ENCODE measurements around the gene KLF5. TPM values are rescaled to one million over a fixed set of nuclear protein-coding genes. Genes with fewer than 3 reads are reported as not detected.

KLF5 gene
- total and polyA plus RNA-seq, 5 donors, result 0.54 to 0.83 (median 0.74) TPM

DNA sequence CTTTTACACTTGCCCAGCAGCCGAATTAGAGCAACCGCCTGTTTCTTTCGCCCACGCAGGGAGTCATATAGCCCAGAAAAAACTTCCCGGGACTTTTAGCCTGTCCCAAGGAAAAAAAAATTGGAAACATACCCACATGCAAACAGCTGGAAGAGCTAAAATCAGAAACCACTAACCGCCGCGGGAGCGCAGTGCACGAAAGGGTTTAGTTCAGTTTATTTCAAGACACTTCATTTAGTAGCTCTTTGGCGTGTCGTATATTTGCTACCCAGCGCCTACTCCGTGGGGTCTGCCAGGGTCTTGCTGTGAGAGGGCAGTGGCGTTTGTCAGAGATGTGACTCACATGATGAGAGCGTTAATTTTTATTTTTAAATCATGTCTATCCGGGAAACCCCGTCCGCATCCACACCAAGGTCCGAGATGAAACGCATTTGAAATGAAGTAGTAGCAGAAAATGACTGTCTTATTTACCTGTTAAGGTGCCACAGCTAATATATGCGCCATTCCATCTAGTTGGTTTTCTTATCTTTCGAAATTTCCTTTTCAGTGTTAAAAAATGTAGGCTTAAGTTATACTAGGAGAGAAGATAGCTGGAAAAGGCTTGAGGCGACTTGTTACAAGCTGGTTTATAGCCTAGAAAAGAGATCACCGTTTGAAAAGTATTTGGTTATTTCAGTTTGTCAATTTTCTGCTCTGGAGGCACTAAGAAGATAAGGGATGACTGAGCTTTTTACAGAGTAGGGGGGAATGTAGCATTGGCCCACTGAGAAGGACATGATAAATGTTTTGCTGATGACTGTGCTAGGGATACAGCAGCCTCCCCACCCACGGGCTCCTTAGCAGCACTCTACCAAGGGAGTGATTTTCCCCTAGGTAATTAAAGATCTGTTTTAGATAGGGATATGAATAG lies 1.7 kb downstream of the KLF5 start:
- intact Hi-C loops (cut with DNase I), result no loop called here
- H3K27me3 ChIP-seq (ENCODE audit: control insufficient read depth, insufficient read depth), result no peaks in the 10 kb centered on the region
- WGBS, result 13% methylated on average over 26 of the region's 26 CpGs
- H3K9me3 ChIP-seq (ENCODE audit: control insufficient read depth, low read length), result no peaks in the 10 kb centered on the region
- H3K4me1 ChIP-seq (ENCODE audit: control insufficient read depth, insufficient read depth, low read length), result no peaks in the 10 kb centered on the region
- DNase-seq, result peak in 2 of 3 donors; percentile 16 to 54
- no peak overlapping the region for H3K27ac ChIP-seq (ENCODE audit: low read length)
- no peak for ATAC-seq
- H3K4me3 ChIP-seq (ENCODE audit: low read length), result peak overlapping the region; percentile 74

DNA sequence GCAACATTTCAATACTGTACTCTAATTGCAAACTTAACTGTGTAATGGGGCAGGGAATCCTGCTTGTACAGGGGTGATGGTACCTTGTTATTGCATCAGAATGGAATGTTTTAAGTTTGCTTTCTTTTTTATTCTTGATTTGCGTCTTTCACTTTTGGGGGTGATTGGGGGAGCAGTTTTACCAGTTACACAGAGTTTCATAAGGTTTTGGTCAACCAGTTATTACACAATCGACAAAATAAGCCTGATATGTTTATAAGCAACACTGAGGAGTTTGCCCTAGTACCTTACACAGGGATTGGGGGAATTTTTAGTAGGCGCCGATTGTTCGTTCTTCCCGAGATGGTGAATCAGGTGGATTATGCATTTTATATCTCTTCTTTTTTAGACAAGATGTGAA lies 2.7 kb downstream of the KLF5 start:
- DNase-seq (no peak), ATAC-seq (no peak)
- Histone ChIP-seq H3K4me3 (ENCODE audit: low read length) (no peak overlapping the region), H3K4me1 (ENCODE audit: control insufficient read depth, insufficient read depth, low read length) (no peaks in the 10 kb centered on the region), H3K27ac (ENCODE audit: low read length) (no peak overlapping the region), H3K9me3 (ENCODE audit: control insufficient read depth, low read length) (no peaks in the 10 kb centered on the region), H3K27me3 (ENCODE audit: control insufficient read depth, insufficient read depth) (no peaks in the 10 kb centered on the region)
- WGBS, result 91% methylated on average over 6 of the region's 6 CpGs
- intact Hi-C loops (cut with DNase I), result no loop called here

DNA sequence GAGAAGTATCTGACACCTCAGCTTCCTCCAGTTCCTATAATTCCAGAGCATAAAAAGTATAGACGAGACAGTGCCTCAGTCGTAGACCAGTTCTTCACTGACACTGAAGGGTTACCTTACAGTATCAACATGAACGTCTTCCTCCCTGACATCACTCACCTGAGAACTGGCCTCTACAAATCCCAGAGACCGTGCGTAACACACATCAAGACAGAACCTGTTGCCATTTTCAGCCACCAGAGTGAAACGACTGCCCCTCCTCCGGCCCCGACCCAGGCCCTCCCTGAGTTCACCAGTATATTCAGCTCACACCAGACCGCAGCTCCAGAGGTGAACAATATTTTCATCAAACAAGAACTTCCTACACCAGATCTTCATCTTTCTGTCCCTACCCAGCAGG lies 3.1 kb downstream of the KLF5 start:
- H3K27ac ChIP-seq (ENCODE audit: low read length), result no peak overlapping the region
- no peaks in the 10 kb centered on the region for H3K9me3 ChIP-seq (ENCODE audit: control insufficient read depth, low read length)
- ATAC-seq (no peak), DNase-seq (no peak)
- intact Hi-C loops (cut with DNase I), result no loop called here
- no peaks in the 10 kb centered on the region for H3K27me3 ChIP-seq (ENCODE audit: control insufficient read depth, insufficient read depth)
- no peak overlapping the region for H3K4me3 ChIP-seq (ENCODE audit: low read length)
- 85% methylated on average over 9 of the region's 9 CpGs for WGBS
- no peaks in the 10 kb centered on the region for H3K4me1 ChIP-seq (ENCODE audit: control insufficient read depth, insufficient read depth, low read length)

DNA sequence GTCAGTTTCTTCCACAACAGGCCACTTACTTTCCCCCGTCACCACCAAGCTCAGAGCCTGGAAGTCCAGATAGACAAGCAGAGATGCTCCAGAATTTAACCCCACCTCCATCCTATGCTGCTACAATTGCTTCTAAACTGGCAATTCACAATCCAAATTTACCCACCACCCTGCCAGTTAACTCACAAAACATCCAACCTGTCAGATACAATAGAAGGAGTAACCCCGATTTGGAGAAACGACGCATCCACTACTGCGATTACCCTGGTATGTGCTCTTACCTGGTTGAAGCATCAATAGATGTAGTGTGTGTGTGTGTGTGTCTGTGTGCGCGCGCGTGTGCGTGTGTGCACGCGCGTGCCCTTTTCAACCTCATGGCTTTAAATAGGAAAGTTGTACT lies 3.7 kb downstream of the KLF5 start:
- H3K4me1 ChIP-seq (ENCODE audit: control insufficient read depth, insufficient read depth, low read length), result no peaks in the 10 kb centered on the region
- H3K4me3 ChIP-seq (ENCODE audit: low read length), result no peak overlapping the region
- 96% methylated on average over 13 of the region's 13 CpGs for WGBS
- intact Hi-C loops (cut with DNase I), result no loop called here
- ATAC-seq (no peak), DNase-seq (no peak)
- H3K9me3 ChIP-seq (ENCODE audit: control insufficient read depth, low read length), result no peaks in the 10 kb centered on the region
- no peak overlapping the region for H3K27ac ChIP-seq (ENCODE audit: low read length)
- no peaks in the 10 kb centered on the region for H3K27me3 ChIP-seq (ENCODE audit: control insufficient read depth, insufficient read depth)

DNA sequence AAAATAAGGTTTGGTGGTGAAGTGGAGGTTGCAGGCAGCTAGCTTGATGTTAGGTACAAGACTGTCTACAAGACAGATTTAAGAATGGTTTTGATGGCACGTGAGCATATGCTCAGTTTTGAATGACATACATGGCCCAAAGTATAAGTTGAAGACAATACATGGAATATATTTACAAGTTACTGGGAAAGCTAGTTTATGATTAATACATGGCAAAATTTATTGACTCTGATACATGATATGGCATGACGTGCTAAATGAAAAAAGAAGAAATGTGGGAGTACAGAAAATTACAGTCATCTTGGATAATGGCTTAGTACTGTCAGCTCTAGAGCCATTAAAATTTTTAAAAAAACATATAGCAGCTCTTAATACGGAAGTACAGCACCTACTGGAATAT lies 4.4 kb downstream of the KLF5 start:
- Histone ChIP-seq H3K27me3 (ENCODE audit: control insufficient read depth, insufficient read depth) (no peaks in the 10 kb centered on the region), H3K4me1 (ENCODE audit: control insufficient read depth, insufficient read depth, low read length) (no peaks in the 10 kb centered on the region), H3K9me3 (ENCODE audit: control insufficient read depth, low read length) (no peaks in the 10 kb centered on the region), H3K27ac (ENCODE audit: low read length) (no peak overlapping the region), H3K4me3 (ENCODE audit: low read length) (no peak overlapping the region)
- intact Hi-C loops (cut with DNase I), result no loop called here
- DNase-seq, result no peak
- WGBS, result 91% methylated on average over 3 of the region's 3 CpGs
- no peak for ATAC-seq

DNA sequence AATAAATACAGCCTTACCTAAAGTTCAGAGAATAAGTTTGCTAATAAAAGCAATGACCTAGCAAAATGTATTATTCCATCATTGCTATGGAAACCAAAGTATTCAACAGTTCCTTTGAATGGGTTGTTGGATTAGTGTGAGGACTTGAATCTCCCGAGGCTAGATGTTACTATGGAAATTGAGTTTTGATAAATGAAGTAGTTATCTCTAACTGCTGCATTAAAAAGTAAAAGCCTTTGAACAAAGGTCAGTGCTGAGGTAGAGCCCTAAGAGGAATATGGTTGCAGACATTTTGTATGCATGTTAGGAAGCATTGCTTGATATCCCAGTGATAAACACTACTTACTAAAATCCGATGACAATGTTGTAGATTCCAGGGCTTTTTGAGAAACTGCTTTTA lies 6.2 kb downstream of the KLF5 start:
- WGBS, result 56% methylated on average over 2 of the region's 2 CpGs
- Histone ChIP-seq H3K4me3 (ENCODE audit: low read length) (no peak overlapping the region), H3K9me3 (ENCODE audit: control insufficient read depth, low read length) (no peaks in the 10 kb centered on the region), H3K27ac (ENCODE audit: low read length) (no peak overlapping the region), H3K27me3 (ENCODE audit: control insufficient read depth, insufficient read depth) (no peaks in the 10 kb centered on the region), H3K4me1 (ENCODE audit: control insufficient read depth, insufficient read depth, low read length) (no peaks in the 10 kb centered on the region)
- ATAC-seq (no peak), DNase-seq (no peak)
- intact Hi-C loops (cut with DNase I), result no loop called here

DNA sequence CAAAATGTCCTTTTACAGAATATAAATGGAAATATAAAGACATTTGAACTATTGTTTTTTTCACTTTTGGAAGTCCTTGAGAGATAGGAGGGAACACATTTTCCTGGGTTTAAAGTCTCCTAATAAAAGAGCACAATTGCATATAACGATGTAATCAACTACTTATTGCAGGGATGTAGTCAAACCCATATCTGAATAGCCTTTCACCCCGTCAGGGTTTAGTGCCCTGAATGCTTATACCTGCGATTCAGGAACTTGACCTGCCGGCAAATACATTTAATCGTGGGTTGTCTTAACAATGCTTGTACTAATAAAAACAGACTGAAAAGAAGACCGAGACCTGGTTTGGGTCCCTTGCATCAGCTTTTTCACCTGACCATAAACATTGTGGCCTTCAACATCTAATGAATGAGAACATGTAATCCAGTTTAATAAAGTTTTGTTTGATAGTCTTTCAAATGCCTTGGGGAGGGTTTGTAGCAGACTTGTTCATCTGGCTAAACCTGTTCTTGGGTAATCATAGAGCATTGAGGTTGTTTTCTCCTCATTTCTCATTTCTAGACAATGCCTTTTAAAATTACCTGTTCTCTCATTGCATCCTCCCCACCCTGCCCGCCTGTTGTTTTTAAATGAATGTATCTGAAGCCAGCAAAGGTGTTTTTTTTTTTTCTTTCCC lies 7.0 kb downstream of the KLF5 start:
- WGBS, result 92% methylated on average over 7 of the region's 7 CpGs
- ATAC-seq (no peak), DNase-seq (no peak)
- no peaks in the 10 kb centered on the region for H3K4me1 ChIP-seq (ENCODE audit: control insufficient read depth, insufficient read depth, low read length)
- H3K27me3 ChIP-seq (ENCODE audit: control insufficient read depth, insufficient read depth), result no peaks in the 10 kb centered on the region
- H3K9me3 ChIP-seq (ENCODE audit: control insufficient read depth, low read length), result no peaks in the 10 kb centered on the region
- intact Hi-C loops (cut with DNase I), result no loop called here
- no peak overlapping the region for H3K27ac ChIP-seq (ENCODE audit: low read length)
- H3K4me3 ChIP-seq (ENCODE audit: low read length), result no peak overlapping the region

DNA sequence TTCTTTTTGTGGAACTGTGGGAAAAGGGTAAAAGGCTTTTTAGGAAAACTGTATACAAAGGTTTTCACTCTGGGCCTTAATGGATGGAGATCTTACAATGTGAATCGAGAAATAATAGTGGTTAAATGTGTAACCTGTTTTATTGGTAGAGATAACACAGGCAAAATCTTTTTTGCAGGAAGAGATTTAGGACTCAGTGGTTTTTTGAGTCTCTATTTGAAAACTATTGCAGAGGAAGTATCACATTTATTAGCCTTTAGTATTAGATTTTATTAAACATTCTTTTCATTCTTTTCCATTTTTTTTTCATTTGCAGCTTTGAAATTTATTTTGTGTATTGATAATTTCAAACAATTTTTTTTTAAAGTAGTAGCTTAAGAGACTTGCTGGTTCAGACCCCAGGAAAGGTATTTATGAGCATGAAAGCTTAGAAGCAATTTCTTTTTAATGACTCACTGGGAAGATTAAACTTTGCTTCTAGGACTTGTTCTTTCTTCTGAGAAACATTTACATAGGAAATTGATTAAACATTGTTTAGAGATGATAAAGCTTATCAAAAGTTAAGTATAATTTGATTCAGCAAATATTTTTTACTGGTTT lies 10.5 kb downstream of the KLF5 start:
- WGBS, result 88% methylated on average over 1 of the region's 1 CpG

DNA sequence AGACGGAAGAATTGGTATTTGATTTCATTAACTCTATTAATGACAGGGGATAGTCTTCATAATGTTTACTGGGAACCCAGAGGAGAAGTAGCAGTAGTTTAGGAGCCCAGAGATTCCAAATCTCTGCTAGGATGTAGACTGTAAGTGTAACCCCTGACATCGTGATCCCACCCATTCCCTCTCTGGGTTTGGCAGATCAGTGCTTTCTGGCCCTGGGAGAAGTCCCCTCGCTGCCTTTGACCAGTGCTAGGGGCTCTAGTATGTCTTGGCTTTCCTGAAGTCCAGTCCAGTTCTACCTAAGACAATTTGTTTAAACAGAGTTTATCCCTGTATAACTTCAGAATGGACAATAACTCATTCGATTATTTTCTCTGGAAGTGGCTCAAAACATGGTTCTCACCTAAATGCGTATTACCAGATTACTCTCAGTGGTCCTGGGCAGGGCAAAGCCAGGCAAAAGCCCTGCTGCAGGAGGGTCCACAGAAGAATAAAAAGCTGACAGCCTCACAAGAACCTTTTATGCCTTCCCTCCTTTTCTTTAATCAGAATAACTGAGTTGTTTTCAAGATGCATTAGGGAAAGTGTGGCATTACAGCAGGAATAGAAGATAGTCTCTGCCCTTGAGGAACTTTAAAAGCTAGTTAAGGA lies 11.8 kb downstream of the KLF5 start:
- no peak overlapping the region for H3K4me3 ChIP-seq (ENCODE audit: low read length)
- ATAC-seq (no peak), DNase-seq (no peak)
- no peaks in the 10 kb centered on the region for H3K27me3 ChIP-seq (ENCODE audit: control insufficient read depth, insufficient read depth)
- no peaks in the 10 kb centered on the region for H3K4me1 ChIP-seq (ENCODE audit: control insufficient read depth, insufficient read depth, low read length)
- WGBS, result 93% methylated on average over 5 of the region's 5 CpGs
- H3K9me3 ChIP-seq (ENCODE audit: control insufficient read depth, low read length), result no peaks in the 10 kb centered on the region
- intact Hi-C loops (cut with DNase I), result no loop called here
- no peak overlapping the region for H3K27ac ChIP-seq (ENCODE audit: low read length)

More for the DNA sequence above, 10.5 kb downstream of the KLF5 start:
- Histone ChIP-seq H3K9me3 (ENCODE audit: control insufficient read depth, low read length) (no peaks in the 10 kb centered on the region), H3K27me3 (ENCODE audit: control insufficient read depth, insufficient read depth) (no peaks in the 10 kb centered on the region), H3K27ac (ENCODE audit: low read length) (no peak overlapping the region), H3K4me1 (ENCODE audit: control insufficient read depth, insufficient read depth, low read length) (no peaks in the 10 kb centered on the region), H3K4me3 (ENCODE audit: low read length) (no peak overlapping the region)
- intact Hi-C loops (cut with DNase I), result no loop called here
- DNase-seq (no peak), ATAC-seq (no peak)

DNA sequence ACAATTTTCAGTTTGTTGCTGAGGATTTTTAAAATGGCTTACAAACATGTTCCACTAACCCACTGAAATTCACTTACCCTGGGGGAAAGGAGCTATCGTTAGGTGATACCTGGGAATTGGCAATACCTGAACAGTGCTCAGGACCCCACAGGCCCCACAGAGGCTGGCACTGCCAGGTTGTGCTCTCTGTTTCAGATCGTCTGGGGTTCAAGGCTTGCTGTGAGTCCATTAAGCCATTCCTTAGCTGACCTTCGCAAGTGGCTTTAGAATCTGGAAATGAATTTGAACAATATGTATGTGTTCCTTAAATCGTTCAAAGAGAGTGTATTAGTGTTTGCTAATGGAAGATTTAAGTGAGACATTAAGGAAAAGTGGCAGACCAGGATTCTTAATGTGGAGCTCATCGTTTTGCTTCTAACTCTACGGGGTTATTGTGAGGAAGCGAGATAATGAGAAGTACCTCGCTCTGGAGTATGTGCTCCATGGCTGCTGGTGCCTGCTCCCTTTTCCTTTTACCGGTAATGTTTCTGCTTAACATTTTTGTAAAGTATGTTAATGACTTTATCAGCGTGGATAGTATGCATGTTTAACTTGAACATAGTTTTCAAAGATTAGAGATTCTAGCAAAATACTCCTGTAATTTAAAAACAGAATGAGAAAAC lies 13.6 kb downstream of the KLF5 start:
- no peaks in the 10 kb centered on the region for H3K9me3 ChIP-seq (ENCODE audit: control insufficient read depth, low read length)
- 66% methylated on average over 10 of the region's 10 CpGs for WGBS
- intact Hi-C loops (cut with DNase I), result no loop called here
- H3K4me3 ChIP-seq (ENCODE audit: low read length), result no peak overlapping the region
- no peaks in the 10 kb centered on the region for H3K27me3 ChIP-seq (ENCODE audit: control insufficient read depth, insufficient read depth)
- H3K27ac ChIP-seq (ENCODE audit: low read length), result no peak overlapping the region
- no peak for DNase-seq
- no peak for ATAC-seq
- no peaks in the 10 kb centered on the region for H3K4me1 ChIP-seq (ENCODE audit: control insufficient read depth, insufficient read depth, low read length)

Data from right cardiac atrium (tissue), 5 donors.